HEK293T (cell line): ENCODE measurements around the gene HOXD9.

Source experiments
- BHLHE40 ChIP-seq: fragments of 450-650 bp; IDR thresholded peaks from 2 replicates; pipeline ENCODE4 v1.6.1; 2016; ENCODE audit warnings: mild to moderate bottlenecking, moderate library complexity, borderline replicate concordance
- FOXM1 ChIP-seq: fragments of 450-650 bp; IDR thresholded peaks from 2 replicates; pipeline ENCODE4 v1.6.1; 2017; ENCODE audit warnings: mild to moderate bottlenecking, borderline replicate concordance
- SP1 ChIP-seq: fragments of 450-650 bp; IDR thresholded peaks from 2 replicates; pipeline ENCODE4 v1.6.1; 2017

GRCh38 chr2:176124947-176125771 is 2.6 kb downstream of the HOXD9 start:
- TF ChIP-seq SP1: no peak
- TF ChIP-seq BHLHE40: no peak
- TF ChIP-seq FOXM1: no peak
